ENCODE results near the gene PRSS57. TPM values are rescaled to one million over a fixed set of nuclear protein-coding genes. Genes with fewer than 3 reads are reported as not detected.

Gene PRSS57
- total RNA-seq, 1 donor from 2014 or later = not detected

DNA sequence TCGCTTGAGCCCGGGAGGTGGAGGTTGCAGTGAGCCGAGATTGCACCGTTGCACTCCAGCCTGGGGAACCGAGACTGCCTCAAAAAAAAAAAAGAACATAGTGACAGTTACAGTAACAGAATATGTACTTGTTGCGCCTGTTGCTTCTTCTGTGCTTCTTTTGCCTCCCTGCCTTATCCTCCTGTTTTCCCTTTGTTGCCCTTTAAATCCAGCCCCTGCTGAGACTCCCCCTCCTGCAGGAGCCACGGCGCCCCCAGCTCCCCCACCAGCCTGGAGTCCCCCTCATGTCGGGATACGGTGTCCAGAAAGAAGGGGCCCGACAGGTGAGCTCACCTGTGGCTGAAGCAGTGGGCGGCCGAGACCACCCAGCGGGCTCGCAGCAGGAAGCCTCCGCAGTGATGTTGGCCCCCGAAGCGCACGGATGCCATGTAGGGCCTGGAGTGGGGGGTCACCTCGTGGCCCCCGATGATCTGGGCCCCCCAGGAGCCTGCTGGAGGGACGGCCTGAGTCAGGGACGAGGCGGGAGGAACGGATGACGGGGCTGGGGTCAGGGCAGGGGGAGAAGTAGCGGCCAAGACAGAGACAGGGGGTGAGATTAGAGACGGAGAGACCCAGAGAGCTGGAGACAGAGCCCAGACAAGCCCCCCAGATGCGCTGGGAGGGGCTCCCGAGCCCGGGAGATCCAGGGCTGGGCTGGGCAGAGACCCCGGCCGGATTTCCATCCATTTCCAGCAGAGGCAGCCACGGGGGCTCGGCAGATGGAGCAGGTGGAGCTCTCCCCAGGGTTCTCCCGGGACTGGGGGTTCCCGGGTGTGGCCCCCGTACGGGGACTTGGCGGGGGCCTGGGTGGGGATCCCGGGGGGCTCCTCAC, 536 bp downstream of the PRSS57 start:
- DNase-seq = no peak

- no peak for DNase-seq
Measured at GRCh38 chr19:690203-690602, 5.0 kb downstream of the PRSS57 start.

DNA sequence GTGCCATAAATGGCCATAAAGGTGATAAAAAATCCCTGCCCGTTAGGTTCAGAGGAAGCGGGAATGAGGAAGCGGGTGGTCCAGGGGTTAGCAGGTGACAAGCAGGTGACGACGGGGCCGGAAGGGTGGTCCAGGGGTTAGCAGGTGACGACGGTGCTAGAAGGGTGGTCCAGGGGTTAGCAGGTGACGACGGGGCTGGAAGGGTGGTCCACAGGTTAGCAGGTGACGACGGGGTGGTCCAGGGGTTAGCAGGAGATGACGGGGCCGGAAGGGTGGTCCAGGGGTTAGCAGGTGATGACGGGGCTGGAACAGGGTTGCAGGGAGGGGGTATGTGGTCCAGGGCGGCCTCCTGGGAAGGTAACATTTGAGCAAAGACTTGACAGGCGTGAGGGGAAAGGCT, 6.3 kb downstream of the PRSS57 start:
- no peak for DNase-seq

DNA sequence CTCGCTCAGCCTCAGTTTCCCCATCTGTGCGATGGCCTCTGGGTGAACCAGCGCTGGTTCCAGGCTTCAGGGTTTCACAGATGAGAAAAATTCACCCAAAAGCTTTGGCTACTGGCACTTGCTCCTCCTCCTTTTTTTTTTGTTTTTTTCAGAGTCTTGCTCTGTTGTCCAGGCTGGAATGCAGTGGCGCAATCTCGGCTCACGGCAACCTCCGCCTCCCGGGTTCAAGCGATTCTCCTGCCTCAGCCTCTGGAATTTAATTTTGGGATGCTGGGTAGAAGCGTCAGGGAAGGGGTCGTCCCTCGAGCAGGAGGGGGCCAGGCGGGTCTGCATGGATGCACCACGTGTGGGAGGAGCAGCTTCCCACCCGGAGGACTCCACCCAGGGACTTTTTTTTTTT, 7.0 kb downstream of the PRSS57 start:
- no peak for DNase-seq

- DNase-seq = no peak
Measured at GRCh38 chr19:687569-688166, 7.6 kb downstream of the PRSS57 start.

DNA sequence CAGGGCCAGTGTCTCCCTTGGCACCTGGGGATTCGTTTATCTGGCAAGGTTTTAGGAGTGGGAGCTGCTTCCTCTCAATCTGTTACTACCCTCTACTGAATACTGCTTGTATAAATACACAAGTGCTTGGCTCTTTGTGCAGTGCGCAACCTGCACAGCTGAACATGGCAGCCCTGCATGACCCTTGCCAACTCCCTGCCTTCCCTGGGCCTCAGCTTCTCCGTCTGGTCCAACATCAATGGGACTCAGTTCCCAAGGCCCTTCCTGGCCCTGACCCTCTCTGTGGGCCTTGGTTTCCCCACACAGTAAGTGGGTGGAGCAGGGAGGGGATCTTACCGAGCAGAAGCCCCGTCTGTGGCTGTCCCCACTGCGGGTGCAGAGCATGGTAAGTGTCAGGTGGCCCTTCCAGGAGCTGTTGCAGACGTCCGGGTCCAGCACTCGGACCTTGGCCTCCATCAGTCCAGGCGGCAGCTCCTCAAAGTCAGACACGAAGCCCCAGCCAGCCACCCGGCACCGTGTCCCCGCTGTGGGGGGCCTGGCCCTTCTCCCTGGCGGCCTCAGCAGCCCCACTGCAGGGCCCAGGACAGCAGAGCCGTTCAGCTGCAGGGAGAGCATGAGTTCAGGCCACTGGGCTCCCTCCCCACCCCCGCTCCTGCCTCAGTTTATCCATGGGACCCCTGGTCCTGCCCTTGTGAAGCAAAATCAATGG, 8.5 kb downstream of the PRSS57 start:
- DNase-seq = no peak

- no peak for DNase-seq
Measured at GRCh38 chr19:685454-685931, 9.8 kb downstream of the PRSS57 start.

GRCh38 chr19:682678-683320, 12.5 kb downstream of the PRSS57 start:
- DNase-seq = no peak

GRCh38 chr19:681029-682019, 13.9 kb downstream of the PRSS57 start:
- DNase-seq = no peak

DNA sequence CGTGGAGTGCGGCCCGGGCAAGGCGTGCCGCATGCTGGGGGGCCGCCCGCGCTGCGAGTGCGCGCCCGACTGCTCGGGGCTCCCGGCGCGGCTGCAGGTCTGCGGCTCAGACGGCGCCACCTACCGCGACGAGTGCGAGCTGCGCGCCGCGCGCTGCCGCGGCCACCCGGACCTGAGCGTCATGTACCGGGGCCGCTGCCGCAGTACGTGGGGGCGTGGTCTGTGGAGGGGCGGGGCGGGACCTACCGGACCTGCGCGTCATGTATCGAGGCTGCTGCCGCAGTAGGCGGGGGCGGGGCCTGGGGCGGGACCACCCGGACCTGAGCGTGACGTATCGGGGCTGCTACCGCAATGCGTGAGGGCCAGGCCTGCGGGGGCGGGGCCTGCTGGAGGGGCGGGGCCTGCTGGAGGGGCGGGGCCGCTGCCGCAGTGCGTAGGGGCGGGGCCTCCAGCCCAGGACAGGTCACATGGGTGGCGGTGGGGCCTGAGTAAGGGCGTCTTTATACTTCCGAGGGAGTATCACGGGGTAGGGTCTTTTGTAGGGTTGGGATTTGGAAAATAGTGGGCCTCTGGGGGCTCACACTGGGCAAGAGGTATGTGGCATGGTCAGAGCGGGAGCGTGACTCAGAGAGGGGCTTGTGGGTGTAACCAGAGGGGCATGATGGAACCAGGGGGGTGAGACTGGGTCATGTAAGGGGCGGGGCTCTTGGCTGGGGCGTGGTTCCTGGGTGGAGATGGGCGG, 14.8 kb downstream of the PRSS57 start:
- peak; percentile 99 for DNase-seq

GRCh38 chr19:679418-680286, 15.6 kb downstream of the PRSS57 start:
- peak; percentile 44 for DNase-seq

DNA sequence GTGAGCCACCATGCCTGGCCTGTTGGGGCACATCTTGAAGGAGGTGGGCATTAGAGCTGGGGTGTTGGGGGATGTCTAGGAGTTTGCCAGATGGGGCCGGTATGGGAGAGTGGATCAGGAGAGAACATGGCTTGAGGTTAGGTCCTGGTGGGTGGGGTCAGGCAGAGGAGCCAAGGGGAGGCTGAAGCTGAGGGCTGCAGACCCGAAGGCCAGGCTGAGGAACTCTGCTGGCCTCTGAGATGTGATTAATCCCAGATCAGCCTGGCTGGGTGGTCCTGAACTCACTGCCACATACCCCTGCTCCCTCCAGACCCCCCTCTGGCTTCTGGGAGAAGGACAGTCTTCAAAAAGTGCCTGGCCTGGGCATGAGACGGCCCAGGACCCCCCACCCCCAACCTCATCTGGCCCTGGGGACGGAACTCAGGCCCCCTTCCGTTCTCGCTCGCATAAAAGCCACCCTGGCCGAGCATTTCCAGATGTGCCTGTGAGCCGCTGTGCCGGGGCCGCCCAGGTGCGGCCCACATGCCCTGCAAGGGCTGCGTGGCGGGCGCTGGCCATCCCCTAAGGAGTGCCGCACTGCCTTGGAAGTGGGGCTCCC, 16.4 kb downstream of the PRSS57 start:
- no peak for DNase-seq

DNA sequence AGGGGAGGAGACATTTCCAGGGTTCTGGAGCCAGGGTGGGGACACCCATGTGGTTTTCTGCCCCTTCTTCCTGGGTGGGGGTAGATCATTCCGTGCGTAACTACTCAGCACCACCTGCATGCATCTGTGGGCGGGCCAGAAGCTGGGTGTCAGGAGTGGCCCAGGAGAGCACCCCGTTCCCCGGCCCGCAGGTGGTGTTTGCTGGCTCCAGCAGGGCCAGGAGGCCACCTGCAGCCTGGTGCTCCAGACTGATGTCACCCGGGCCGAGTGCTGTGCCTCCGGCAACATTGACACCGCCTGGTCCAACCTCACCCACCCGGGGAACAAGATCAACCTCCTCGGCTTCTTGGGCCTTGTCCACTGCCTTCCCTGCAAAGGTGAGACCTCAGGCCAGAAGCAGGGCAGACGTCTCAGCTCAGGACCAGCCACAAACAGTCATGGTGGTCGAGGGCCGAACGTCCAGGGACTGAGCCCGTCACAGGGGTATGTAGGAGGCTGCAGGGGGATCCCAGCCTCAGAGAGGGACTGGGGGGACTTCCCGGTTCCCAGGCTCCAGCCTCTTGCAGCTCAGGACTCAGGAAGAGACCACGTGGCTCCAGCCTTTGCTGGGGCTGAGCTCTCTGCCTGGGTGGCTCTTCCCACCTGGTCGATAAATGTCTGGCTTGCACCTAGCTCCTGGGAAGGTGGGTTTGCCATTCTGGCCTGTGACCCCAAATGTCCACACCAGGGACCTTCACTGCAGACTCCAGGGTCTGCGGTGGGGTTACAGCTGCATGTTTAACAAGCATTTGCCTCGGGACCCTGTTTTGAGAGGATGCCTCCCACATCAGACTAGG, 17.4 kb downstream of the PRSS57 start:
- DNase-seq = no peak

- no peak for DNase-seq
Measured at GRCh38 chr19:677201-677600, 18.1 kb downstream of the PRSS57 start.

DNA sequence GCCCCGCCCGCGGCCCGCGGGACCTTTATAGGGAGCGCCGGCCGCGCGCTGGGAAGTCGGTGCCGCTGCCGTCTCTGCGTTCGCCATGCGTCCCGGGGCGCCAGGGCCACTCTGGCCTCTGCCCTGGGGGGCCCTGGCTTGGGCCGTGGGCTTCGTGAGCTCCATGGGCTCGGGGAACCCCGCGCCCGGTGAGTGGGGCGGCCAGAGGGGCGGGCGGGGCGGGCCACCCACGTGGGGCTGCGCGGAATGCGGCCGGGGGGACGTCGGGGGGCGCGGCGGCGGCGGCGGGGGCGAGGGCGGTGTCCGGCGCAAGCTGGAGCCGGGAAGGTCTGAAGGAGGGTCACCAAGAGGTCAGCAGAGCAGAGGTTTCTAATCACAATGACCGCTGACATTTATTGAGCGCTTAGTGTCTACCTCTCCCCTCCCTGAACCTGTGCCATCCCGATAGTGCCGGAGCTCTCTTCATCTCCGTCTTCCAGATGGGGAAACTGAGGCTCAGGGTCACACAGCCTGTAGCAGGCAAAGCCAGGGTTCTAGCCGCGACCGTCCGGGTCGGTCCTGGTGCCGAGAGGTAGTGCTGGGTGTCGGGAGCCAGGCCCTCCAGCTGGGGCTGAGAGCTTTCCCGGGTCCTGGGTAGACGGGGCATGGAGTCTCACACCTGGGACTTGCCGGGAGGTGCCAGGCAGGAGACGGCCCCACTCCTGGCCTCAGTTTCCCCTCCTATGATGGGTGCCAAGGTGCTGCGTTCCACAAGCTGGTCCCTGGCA, 18.7 kb downstream of the PRSS57 start, which contains the start of gene FSTL3:
TSS of gene FSTL3 (plus strand) at position 54 of the 767 bp plus-strand sequence. CDS start at position 86, 32 bp downstream.
- no peak for DNase-seq

DNA sequence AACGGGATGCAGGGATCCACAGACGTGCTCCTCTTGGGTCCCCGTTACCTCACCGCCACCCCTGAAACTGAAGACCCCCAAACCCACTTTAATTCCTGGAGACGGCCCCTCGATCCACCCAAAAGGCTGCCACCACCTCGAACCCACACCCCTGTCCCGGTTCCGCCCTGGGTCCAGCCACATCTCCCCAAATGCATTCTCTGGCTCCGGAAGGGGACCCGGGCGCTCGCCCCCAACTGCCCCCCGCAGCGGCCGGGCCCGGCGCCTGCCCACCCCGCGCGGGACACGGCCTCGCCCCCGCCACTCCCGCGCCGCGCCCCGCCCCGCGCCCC, 19.3 kb downstream of the PRSS57 start:
- no peak for DNase-seq
